Measurements from ENCODE around the gene DMD. TPM values are rescaled to one million over a fixed set of nuclear protein-coding genes. Genes with fewer than 3 reads are reported as not detected.
A peak's percentile ranks its signal among the peaks of the same experiment; 100 is the strongest.

The DMD gene
- total and polyA plus RNA-seq, 4 donors = 3.9 to 73.8 (median 11.2) TPM

DNA sequence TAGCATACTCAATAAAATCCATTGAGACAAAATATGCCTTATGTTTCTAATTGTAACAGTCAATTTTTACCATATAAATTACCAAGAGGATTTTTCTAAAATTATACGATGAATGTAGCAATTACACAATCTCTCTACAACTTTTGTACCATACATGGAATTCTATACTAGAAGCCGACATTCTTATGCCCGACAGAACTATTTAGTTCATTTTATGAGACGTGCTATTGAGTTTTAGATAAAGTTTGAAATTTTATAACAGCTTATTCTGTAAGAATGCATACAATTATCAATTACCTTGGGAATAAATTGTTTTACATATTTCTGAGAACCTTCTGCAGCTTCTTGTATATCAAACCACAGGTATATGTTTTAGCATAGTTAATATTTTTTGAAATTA is 431.2 kb downstream of the DMD start:
- no peak for ATAC-seq (ENCODE audit: insufficient read depth, low FRiP score)
- Histone ChIP-seq H3K27ac (ENCODE audit: low read depth in 1 of 2, low read length in 1 of 2) (no peak overlapping the region), H3K36me3 (ENCODE audit: control insufficient read depth in 4 of 4, insufficient read depth in 4 of 4, low read length in 4 of 4) (no peaks in the 10 kb centered on the region), H3K27me3 (ENCODE audit: control insufficient read depth in 3 of 3, insufficient read depth in 3 of 3, low read length in 2 of 3) (peaks cover 0 to 3% (median 2%) of the 10 kb centered on the region in 3 donors), H3K4me1 (ENCODE audit: control insufficient read depth in 5 of 5, insufficient read depth in 5 of 5, low read length in 5 of 5) (no peaks in the 10 kb centered on the region), H3K9ac (ENCODE audit: insufficient read depth in 1 of 2, low read length in 2 of 2) (no peak overlapping the region), H3K4me3 (no peak overlapping the region), H3K9me3 (ENCODE audit: control insufficient read depth in 4 of 4, insufficient read depth in 3 of 4, low read length in 3 of 4) (peaks cover 0 to 2% (median 0%) of the 10 kb centered on the region in 4 donors)
- DNase-seq = no peak
- WGBS, 2 donors = 88 to 89% methylated on average over 4 of the region's 4 CpGs
- TF ChIP-seq CTCF (IDR thresholded peaks at IDR 0.05; ENCODE audit: control extremely low read depth, extremely low read depth) = no peak

DNA sequence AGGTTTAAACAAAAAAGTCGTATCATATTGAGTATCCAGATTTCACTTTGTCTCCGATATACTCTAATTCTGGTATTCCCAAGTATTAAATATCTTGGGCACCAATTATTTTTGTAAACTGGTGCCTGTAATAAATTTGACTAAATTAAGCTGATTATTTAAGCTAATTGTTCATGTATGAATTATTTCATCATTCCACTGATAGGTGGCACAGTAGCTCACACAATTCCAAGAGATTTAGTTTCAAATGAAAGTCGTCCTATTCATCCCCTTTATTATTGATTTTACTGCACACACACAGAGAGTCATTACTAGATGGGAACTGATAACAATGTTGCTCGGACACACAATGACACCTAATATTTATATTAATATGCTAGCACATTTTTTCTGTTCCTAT is 432.4 kb downstream of the DMD start:
- H3K27ac ChIP-seq (ENCODE audit: low read depth in 1 of 2, low read length in 1 of 2) = no peak overlapping the region
- ATAC-seq (ENCODE audit: insufficient read depth, low FRiP score) (no peak), DNase-seq (no peak)
- TF ChIP-seq CTCF (IDR thresholded peaks at IDR 0.05; ENCODE audit: control extremely low read depth, extremely low read depth) = no peak
- no peaks in the 10 kb centered on the region for H3K4me1 ChIP-seq (ENCODE audit: control insufficient read depth in 5 of 5, insufficient read depth in 5 of 5, low read length in 5 of 5)
- no peak overlapping the region for H3K9ac ChIP-seq (ENCODE audit: insufficient read depth in 1 of 2, low read length in 2 of 2)
- no peak overlapping the region for H3K4me3 ChIP-seq
- peaks cover 0 to 2% (median 0%) of the 10 kb centered on the region in 4 donors for H3K9me3 ChIP-seq (ENCODE audit: control insufficient read depth in 4 of 4, insufficient read depth in 3 of 4, low read length in 3 of 4)
- 69 to 74% methylated on average over 4 of the region's 4 CpGs for WGBS, 2 donors
- no peaks in the 10 kb centered on the region for H3K36me3 ChIP-seq (ENCODE audit: control insufficient read depth in 4 of 4, insufficient read depth in 4 of 4, low read length in 4 of 4)
- H3K27me3 ChIP-seq (ENCODE audit: control insufficient read depth in 3 of 3, insufficient read depth in 3 of 3, low read length in 2 of 3) = peaks cover 0 to 3% (median 2%) of the 10 kb centered on the region in 3 donors

GRCh38 chrX:32774966-32775365 is 436.4 kb downstream of the DMD start:
- Histone ChIP-seq H3K9me3 (ENCODE audit: control insufficient read depth in 4 of 4, insufficient read depth in 3 of 4, low read length in 3 of 4) (peaks cover 0 to 2% (median 0%) of the 10 kb centered on the region in 4 donors), H3K9ac (ENCODE audit: insufficient read depth in 1 of 2, low read length in 2 of 2) (no peak overlapping the region), H3K27me3 (ENCODE audit: control insufficient read depth in 3 of 3, insufficient read depth in 3 of 3, low read length in 2 of 3) (peaks cover 0 to 3% (median 2%) of the 10 kb centered on the region in 3 donors), H3K27ac (ENCODE audit: low read depth in 1 of 2, low read length in 1 of 2) (no peak overlapping the region), H3K4me3 (no peak overlapping the region), H3K4me1 (ENCODE audit: control insufficient read depth in 5 of 5, insufficient read depth in 5 of 5, low read length in 5 of 5) (no peaks in the 10 kb centered on the region), H3K36me3 (ENCODE audit: control insufficient read depth in 4 of 4, insufficient read depth in 4 of 4, low read length in 4 of 4) (no peaks in the 10 kb centered on the region)
- DNase-seq = no peak
- 80 to 88% methylated on average over 3 of the region's 3 CpGs for WGBS, 2 donors
- TF ChIP-seq CTCF (IDR thresholded peaks at IDR 0.05; ENCODE audit: control extremely low read depth, extremely low read depth) = no peak
- ATAC-seq (ENCODE audit: insufficient read depth, low FRiP score) = no peak

GRCh38 chrX:32749070-32749469 is 462.3 kb downstream of the DMD start:
- WGBS, 2 donors = 39 to 59% methylated on average over 1 of the region's 1 CpG
- Histone ChIP-seq H3K9ac (ENCODE audit: insufficient read depth in 1 of 2, low read length in 2 of 2) (no peak overlapping the region), H3K36me3 (ENCODE audit: control insufficient read depth in 4 of 4, insufficient read depth in 4 of 4, low read length in 4 of 4) (no peaks in the 10 kb centered on the region), H3K9me3 (ENCODE audit: control insufficient read depth in 4 of 4, insufficient read depth in 3 of 4, low read length in 3 of 4) (no peaks in the 10 kb centered on the region), H3K27me3 (ENCODE audit: control insufficient read depth in 3 of 3, insufficient read depth in 3 of 3, low read length in 2 of 3) (peaks cover 0 to 2% (median 0%) of the 10 kb centered on the region in 3 donors), H3K27ac (ENCODE audit: low read depth in 1 of 2, low read length in 1 of 2) (peak overlapping the region in 1 of 2 donors; percentile 23), H3K4me3 (no peak overlapping the region), H3K4me1 (ENCODE audit: control insufficient read depth in 5 of 5, insufficient read depth in 5 of 5, low read length in 5 of 5) (no peaks in the 10 kb centered on the region)
- no peak for TF ChIP-seq CTCF (IDR thresholded peaks at IDR 0.05; ENCODE audit: control extremely low read depth, extremely low read depth)
- DNase-seq (no peak), ATAC-seq (ENCODE audit: insufficient read depth, low FRiP score) (no peak)

Data from lung (tissue), 12 donors.